GM18861 (cell line): Measurements from ENCODE around the gene INSC.
A peak's percentile ranks its signal among the peaks of the same experiment; 100 is the strongest.

ENCODE experiments used
- ATAC-seq: cut with Tn5 transposase; IDR thresholded peaks from one replicate; pipeline ENCODE4 v1.9.1; 2021; ENCODE audit not compliant: unreplicated experiment

The INSC gene

GRCh38 chr11:15108592-15109130 is 6.1 kb upstream of the INSC start:
- ATAC-seq = no peak

- ATAC-seq = no peak
Measured at GRCh38 chr11:15109602-15110001, 5.1 kb upstream of the INSC start.

GRCh38 chr11:15111215-15111614 is 3.5 kb upstream of the INSC start:
- no peak for ATAC-seq

- ATAC-seq = no peak
Measured at GRCh38 chr11:15112131-15112541, 2.6 kb upstream of the INSC start.

GRCh38 chr11:15113381-15113780 is 1.3 kb upstream of the INSC start:
- ATAC-seq = peak; percentile 96

- no peak for ATAC-seq
Measured at GRCh38 chr11:15115686-15116085, 963 bp downstream of the INSC start.

GRCh38 chr11:15117751-15118150 is 3.0 kb downstream of the INSC start:
- no peak for ATAC-seq

GRCh38 chr11:15118431-15118830 is 3.7 kb downstream of the INSC start:
- peak; percentile 37 for ATAC-seq

GRCh38 chr11:15119352-15119751 is 4.6 kb downstream of the INSC start:
- ATAC-seq = no peak

- ATAC-seq = no peak
Measured at GRCh38 chr11:15119826-15120225, 5.1 kb downstream of the INSC start.

- ATAC-seq = no peak
Measured at GRCh38 chr11:15123849-15124248, 9.1 kb downstream of the INSC start.

GRCh38 chr11:15124528-15124927 is 9.8 kb downstream of the INSC start:
- no peak for ATAC-seq

GRCh38 chr11:15127341-15127740 is 12.6 kb downstream of the INSC start:
- no peak for ATAC-seq

GRCh38 chr11:15128621-15129020 is 13.9 kb downstream of the INSC start:
- ATAC-seq = no peak

GRCh38 chr11:15136166-15136565 is 21.4 kb downstream of the INSC start:
- no peak for ATAC-seq

- no peak for ATAC-seq
Measured at GRCh38 chr11:15139096-15139770, 24.5 kb downstream of the INSC start.

- ATAC-seq = no peak
Measured at GRCh38 chr11:15139958-15140659, 25.4 kb downstream of the INSC start.

GRCh38 chr11:15141381-15141780 is 26.7 kb downstream of the INSC start:
- ATAC-seq = no peak

GRCh38 chr11:15142838-15143237 is 28.1 kb downstream of the INSC start:
- no peak for ATAC-seq

- no peak for ATAC-seq
Measured at GRCh38 chr11:15143855-15144254, 29.1 kb downstream of the INSC start.

- no peak for ATAC-seq
Measured at GRCh38 chr11:15144347-15144746, 29.6 kb downstream of the INSC start.

GRCh38 chr11:15145151-15145550 is 30.4 kb downstream of the INSC start:
- ATAC-seq = no peak
